Ascending aorta (tissue), 2 donors: Measurements from ENCODE around the gene JAG2. TPM values are rescaled to one million over a fixed set of nuclear protein-coding genes. Genes with fewer than 3 reads are reported as not detected.

Experiments used
- DNase-seq, 2 donors: peaks; one replicate each; pipeline ENCODE4 v3.0.0-alpha.2; 2019; ENCODE audit warnings: low spot score in 2 of 2
- H3K27ac ChIP-seq, 2 donors: fragments of 200-600 bp; sonication (generic); one replicate each; pipeline ENCODE4 v1.5.1; 2016 to 2017; ENCODE audit warnings: mild to moderate bottlenecking in 1 of 2
- H3K27me3 ChIP-seq: fragments of 200-600 bp; sonication (generic); one replicate; pipeline ENCODE4 v1.5.1; 2017
- H3K36me3 ChIP-seq, 2 donors: fragments of 200-600 bp; sonication (generic); one replicate each; pipeline ENCODE4 v1.5.1; 2016
- H3K4me1 ChIP-seq, 2 donors: fragments of 200-600 bp; sonication (generic); one replicate each; pipeline ENCODE4 v1.5.1; 2016 to 2017; ENCODE audit warnings: mild to moderate bottlenecking in 1 of 2
- H3K4me3 ChIP-seq, 2 donors: fragments of 200-600 bp; sonication (generic); one replicate each; pipeline ENCODE4 v1.5.1; 2016 to 2017; ENCODE audit warnings: mild to moderate bottlenecking in 1 of 2
- H3K9me3 ChIP-seq, 2 donors: fragments of 200-600 bp; sonication (generic); one replicate each; pipeline ENCODE4 v1.5.1; 2016
- intact Hi-C: fragments of 100-400 bp; cut with DNase I; formaldehyde crosslinking; loops from one replicate; pipeline ENCODE4 v1.15.1; 2023
- total RNA-seq: library from RNA; depleted of rRNA; stranded (reverse); fragments of >200 nt; gene quantifications from one replicate; pipeline ENCODE4 v1.1.0, GENCODE V29; 2016
- TF ChIP-seq, protein P1 (sequence below), 3 experiments: fragments of 200-600 bp in 2 of 3; fragments of 450-650 bp in 1 of 3; sonication (generic) in 2 of 3; IDR thresholded peaks; one replicate each; pipeline ENCODE4 v1.5.1; 2016 to 2019; ENCODE audit warnings: antibody characterized with exemption in 3 of 3, mild to moderate bottlenecking in 1 of 3, moderate library complexity in 1 of 3

The JAG2 gene
- total RNA-seq, 1 donor from 2014 or later: 35.5 TPM

DNA sequence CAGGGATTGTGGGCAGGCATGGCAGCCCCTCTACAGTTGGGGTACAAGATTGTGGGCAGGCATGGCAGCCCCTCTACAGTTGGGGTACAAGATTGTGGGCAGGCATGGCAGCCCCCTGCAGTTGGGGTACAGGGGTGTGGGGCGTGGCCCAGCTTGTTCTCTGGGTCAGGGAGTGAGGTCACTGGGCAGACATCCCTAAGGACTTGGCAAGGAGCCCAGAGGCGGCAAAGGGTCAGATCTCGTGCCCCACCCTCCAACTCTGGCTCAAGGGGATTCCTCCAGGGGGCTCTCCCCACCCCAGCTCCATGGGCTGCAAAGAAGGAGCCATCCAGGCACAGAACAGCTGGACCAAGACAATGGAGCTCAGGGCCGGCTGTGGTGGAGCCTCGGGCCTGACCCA lies 38.3 kb upstream of the JAG2 start:
- Histone ChIP-seq H3K4me1 (peaks cover 4 to 26% of the 10 kb centered on the region in 2 donors), H3K36me3 (peaks cover 18 to 29% of the 10 kb centered on the region in 2 donors), H3K4me3 (no peak overlapping the region), H3K27me3 (no peaks in the 10 kb centered on the region), H3K27ac (no peak overlapping the region), H3K9me3 (no peaks in the 10 kb centered on the region)
- intact Hi-C loops: no loop called here
- TF ChIP-seq, protein P1, sequence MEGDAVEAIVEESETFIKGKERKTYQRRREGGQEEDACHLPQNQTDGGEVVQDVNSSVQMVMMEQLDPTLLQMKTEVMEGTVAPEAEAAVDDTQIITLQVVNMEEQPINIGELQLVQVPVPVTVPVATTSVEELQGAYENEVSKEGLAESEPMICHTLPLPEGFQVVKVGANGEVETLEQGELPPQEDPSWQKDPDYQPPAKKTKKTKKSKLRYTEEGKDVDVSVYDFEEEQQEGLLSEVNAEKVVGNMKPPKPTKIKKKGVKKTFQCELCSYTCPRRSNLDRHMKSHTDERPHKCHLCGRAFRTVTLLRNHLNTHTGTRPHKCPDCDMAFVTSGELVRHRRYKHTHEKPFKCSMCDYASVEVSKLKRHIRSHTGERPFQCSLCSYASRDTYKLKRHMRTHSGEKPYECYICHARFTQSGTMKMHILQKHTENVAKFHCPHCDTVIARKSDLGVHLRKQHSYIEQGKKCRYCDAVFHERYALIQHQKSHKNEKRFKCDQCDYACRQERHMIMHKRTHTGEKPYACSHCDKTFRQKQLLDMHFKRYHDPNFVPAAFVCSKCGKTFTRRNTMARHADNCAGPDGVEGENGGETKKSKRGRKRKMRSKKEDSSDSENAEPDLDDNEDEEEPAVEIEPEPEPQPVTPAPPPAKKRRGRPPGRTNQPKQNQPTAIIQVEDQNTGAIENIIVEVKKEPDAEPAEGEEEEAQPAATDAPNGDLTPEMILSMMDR (IDR thresholded peaks at IDR 0.05): no peak
- no peak for DNase-seq

DNA sequence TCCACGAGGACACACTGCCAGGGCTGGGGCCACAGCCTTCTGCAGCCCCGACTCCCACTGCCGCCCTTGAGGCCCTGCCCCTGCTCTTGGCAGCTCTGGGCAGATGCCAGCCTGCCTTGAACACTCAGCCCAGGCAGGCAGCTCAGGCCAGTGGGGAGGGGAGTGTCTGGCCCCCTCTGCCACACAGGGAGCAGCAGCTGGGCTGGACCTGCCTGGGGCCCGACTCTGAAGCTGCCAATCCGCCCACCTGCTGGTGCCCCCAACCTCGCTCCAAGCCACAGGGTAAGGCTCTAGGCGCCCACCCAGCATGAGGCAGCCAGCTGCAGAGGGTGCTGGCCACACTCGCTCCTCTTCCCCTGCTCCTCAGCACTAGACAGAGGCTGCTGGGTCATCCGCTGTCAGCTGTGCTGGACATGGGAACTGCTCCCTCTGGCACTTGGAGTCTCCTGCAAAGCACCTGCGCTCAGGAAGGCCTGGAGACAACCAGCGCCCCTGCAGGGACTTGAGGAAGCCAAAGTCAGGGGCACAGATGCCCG lies 37.2 kb upstream of the JAG2 start:
- no peak overlapping the region for H3K27ac ChIP-seq
- TF ChIP-seq, protein P1 (IDR thresholded peaks at IDR 0.05): no peak
- H3K27me3 ChIP-seq: no peaks in the 10 kb centered on the region
- DNase-seq: no peak
- H3K4me1 ChIP-seq: peaks cover 4 to 26% of the 10 kb centered on the region in 2 donors
- no peaks in the 10 kb centered on the region for H3K9me3 ChIP-seq
- peaks cover 13 to 18% of the 10 kb centered on the region in 2 donors for H3K36me3 ChIP-seq
- H3K4me3 ChIP-seq: no peak overlapping the region
- intact Hi-C loops: no loop called here

DNA sequence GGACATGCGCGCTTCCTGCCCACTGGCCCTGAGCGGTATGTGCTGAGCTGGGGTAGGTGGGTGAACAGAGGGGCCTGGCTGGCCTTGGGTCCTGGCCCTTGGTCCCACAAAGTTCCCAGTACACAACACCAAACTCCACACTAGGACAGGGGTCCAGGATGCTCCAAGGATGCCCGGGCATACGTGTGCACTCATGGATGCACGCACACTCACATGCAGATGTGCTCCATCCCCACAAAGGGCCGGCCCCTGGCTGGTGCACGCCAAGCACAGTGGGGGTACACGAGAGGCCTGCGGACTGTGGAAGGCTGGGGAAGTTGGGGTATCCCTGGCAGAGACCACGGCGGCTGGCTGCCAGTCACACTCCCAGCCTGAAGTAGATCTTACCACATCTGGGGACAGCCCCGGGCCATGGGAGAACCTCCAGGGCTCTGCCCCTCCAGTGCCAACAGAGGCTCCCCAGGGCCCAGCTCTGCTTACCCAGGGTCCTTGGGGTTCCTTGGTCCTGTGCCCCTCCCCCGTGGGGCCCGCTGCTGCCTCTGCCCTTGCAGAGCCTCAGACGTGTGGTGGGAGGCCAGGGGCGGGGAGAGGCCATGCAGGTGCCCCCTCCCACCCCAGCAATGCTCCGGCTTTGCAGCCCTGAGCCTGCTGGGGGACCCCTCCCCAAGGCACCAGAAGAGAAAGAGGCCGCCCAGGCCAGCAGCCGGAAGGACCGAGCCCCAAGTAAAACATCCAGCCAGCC lies 36.5 kb upstream of the JAG2 start:
- Histone ChIP-seq H3K27ac (no peak overlapping the region), H3K36me3 (peaks cover 7 to 12% of the 10 kb centered on the region in 2 donors), H3K27me3 (no peaks in the 10 kb centered on the region), H3K4me3 (no peak overlapping the region), H3K4me1 (peaks cover 4 to 26% of the 10 kb centered on the region in 2 donors), H3K9me3 (no peaks in the 10 kb centered on the region)
- intact Hi-C loops: loop anchor here (5.0 kb wide), 1 partner anchor 113 kb away; no protein-coding TSS in a partner anchor
- DNase-seq: no peak
- TF ChIP-seq, protein P1 (IDR thresholded peaks at IDR 0.05): no peak

DNA sequence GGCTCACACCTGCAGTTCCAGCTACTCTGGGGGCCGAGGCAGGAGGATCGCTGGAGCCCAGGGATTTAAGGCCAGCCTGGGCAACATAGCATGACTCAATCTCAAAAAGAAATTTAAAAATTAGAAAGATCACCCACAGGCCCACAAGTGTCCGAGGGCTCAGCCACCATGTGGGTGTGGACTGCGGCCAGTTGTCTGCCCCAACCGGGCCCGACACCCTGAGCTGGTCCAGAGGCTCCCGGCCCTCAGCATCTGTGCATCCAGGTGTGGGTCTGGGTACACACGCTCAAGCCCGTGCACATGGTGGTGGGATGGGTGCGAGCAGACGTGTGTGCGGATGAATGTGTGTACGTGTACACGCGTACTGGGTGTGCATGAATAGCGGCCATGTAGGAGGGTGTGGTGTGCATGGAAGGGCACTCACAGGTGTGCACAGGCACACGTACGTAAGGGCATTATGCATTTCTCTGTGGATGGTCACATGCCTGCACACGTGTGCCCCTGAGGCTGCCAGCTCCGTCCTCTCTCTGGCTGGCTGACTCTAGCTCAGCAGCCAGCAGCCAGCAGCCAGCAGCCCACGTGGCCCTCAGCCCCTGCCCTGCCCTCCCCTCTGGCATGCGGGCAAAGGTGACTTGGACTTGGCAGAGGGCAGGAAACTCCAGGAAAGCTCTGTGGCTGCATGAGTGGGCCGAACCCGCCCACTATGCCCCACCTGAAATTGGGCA lies 35.8 kb upstream of the JAG2 start:
- H3K4me1 ChIP-seq: peaks cover 4 to 26% of the 10 kb centered on the region in 2 donors
- intact Hi-C loops: loop anchor here (5.0 kb wide), 1 partner anchor 112 kb away; no protein-coding TSS in a partner anchor
- TF ChIP-seq, protein P1 (IDR thresholded peaks at IDR 0.05): no peak
- H3K4me3 ChIP-seq: no peak overlapping the region
- H3K36me3 ChIP-seq: peaks cover 0 to 4% of the 10 kb centered on the region in 2 donors
- H3K9me3 ChIP-seq: no peaks in the 10 kb centered on the region
- H3K27ac ChIP-seq: no peak overlapping the region
- H3K27me3 ChIP-seq: peaks cover 6% of the 10 kb centered on the region
- DNase-seq: no peak

DNA sequence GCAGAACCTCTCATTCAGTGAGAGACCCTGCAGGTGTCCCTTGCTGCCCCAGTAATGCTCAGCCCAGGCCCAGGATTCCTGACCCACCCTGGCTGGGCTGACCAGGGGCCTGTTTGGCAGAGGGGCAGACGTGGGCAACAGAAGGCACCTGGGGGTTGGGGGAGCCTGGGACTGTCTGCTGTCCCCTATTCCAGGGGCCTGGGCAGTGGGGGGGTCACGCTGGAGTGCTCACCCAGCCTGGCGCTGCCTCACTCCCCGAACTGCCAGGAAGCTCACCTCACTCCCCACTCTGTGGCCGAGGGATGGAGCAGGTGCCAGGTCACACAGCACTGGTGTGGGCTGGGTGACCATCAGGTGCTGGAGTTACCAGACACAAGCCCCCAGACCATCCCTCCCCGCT lies 35.1 kb upstream of the JAG2 start:
- peaks cover 4 to 26% of the 10 kb centered on the region in 2 donors for H3K4me1 ChIP-seq
- peaks cover 0 to under 1% of the 10 kb centered on the region in 2 donors for H3K36me3 ChIP-seq
- intact Hi-C loops: loop anchor here (1.0 to 5.0 kb wide), 4 partner anchors 77 to 325 kb away; no protein-coding TSS in a partner anchor
- no peak overlapping the region for H3K4me3 ChIP-seq
- no peak overlapping the region for H3K27ac ChIP-seq
- DNase-seq: no peak
- TF ChIP-seq, protein P1 (IDR thresholded peaks at IDR 0.05): no peak
- H3K9me3 ChIP-seq: no peaks in the 10 kb centered on the region
- H3K27me3 ChIP-seq: peaks cover 8% of the 10 kb centered on the region
